ENCODE measurements around the gene KAT2A.

GRCh38 chr17:42135664-42136653 lies 14.8 kb upstream of the KAT2A start:
- TF ChIP-seq GATA2 (IDR thresholded peaks at IDR 0.05; ENCODE audit: low read depth, low read length) (no peak), GATA3 (IDR thresholded peaks at IDR 0.05; ENCODE audit: low read depth, low read length) (no peak)
